Ishikawa (cell line): ENCODE results near the gene PACSIN2.

Source experiments
- CEBPB ChIP-seq: IDR thresholded peaks from 2 replicates; pipeline ENCODE4 v1.6.1; 2012
- CREB1 ChIP-seq: IDR thresholded peaks from 2 replicates; pipeline ENCODE4 v1.6.1; 2012; ENCODE audit warnings: low read depth
- EGR1 ChIP-seq: IDR thresholded peaks from 2 replicates; pipeline ENCODE4 v1.6.1; 2012
- EP300 ChIP-seq: IDR thresholded peaks from 2 replicates; pipeline ENCODE4 v1.6.1; 2012; ENCODE audit warnings: borderline replicate concordance
- FOXM1 ChIP-seq: IDR thresholded peaks from 2 replicates; pipeline ENCODE4 v1.6.1; 2012; ENCODE audit warnings: low read depth, borderline replicate concordance
- NFIC ChIP-seq: IDR thresholded peaks from 2 replicates; pipeline ENCODE4 v1.6.1; 2012
- RAD21 ChIP-seq: IDR thresholded peaks from 2 replicates; pipeline ENCODE4 v1.6.1; 2012; ENCODE audit warnings: low read depth
- REST ChIP-seq: IDR thresholded peaks from 2 replicates; pipeline ENCODE4 v1.6.1; 2012; ENCODE audit warnings: low read depth, mild to moderate bottlenecking
- TAF1 ChIP-seq: IDR thresholded peaks from 2 replicates; pipeline ENCODE4 v1.6.1; 2012; ENCODE audit warnings: low read depth, mild to moderate bottlenecking
- TCF12 ChIP-seq: IDR thresholded peaks from 2 replicates; pipeline ENCODE4 v1.6.1; 2012; ENCODE audit warnings: low read depth
- TEAD4 ChIP-seq: IDR thresholded peaks from 2 replicates; pipeline ENCODE4 v1.6.1; 2012
- USF1 ChIP-seq: IDR thresholded peaks from 2 replicates; pipeline ENCODE4 v1.6.1; 2012
- YY1 ChIP-seq: IDR thresholded peaks from 2 replicates; pipeline ENCODE4 v1.6.1; 2012; ENCODE audit warnings: low read depth
- ZBTB7A ChIP-seq: IDR thresholded peaks from 2 replicates; pipeline ENCODE4 v1.6.1; 2012; ENCODE audit warnings: low read depth
- TF ChIP-seq, protein P1 (sequence below): IDR thresholded peaks from 2 replicates; pipeline ENCODE4 v1.6.1; 2012

The PACSIN2 gene

GRCh38 chr22:42969348-42969975 lies 45.5 kb downstream of the PACSIN2 start:
- TF ChIP-seq TCF12 (no peak), EGR1 (no peak), ZBTB7A (no peak), CREB1 (no peak), CEBPB (no peak), EP300 (no peak), TAF1 (no peak), FOXM1 (no peak), RAD21 (no peak), USF1 (no peak), YY1 (no peak), TEAD4 (no peak), NFIC (no peak), REST (no peak)
- TF ChIP-seq, protein P1, sequence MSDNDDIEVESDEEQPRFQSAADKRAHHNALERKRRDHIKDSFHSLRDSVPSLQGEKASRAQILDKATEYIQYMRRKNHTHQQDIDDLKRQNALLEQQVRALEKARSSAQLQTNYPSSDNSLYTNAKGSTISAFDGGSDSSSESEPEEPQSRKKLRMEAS = no peak

DNA sequence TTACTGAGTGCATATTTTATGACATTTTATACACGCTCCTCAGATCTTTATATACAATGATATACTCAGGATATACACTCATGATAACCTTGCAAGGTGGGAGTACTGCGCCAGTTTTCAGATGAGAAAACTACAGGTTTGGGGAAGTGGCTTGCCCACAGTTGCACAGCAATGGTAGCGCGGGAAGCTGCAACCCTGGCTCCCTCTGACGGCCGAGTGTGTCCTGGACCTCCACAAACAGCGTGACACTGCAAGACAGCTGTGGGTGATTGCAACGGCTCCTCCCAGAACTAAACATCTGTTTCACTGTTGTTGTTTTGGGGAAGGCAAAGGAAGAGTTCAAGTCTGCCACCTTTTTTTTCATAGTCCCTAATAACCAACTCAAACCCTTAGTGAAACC lies 47.0 kb downstream of the PACSIN2 start:
- no peak for TF ChIP-seq REST
- no peak for TF ChIP-seq YY1
- TF ChIP-seq ZBTB7A = no peak
- TF ChIP-seq TAF1 = no peak
- no peak for TF ChIP-seq EP300
- TF ChIP-seq CREB1 = no peak
- TF ChIP-seq TEAD4 = no peak
- TF ChIP-seq FOXM1 = no peak
- no peak for TF ChIP-seq CEBPB

- TF ChIP-seq TCF12 (no peak), CEBPB (no peak)
Measured at GRCh38 chr22:42967005-42967404, 47.9 kb downstream of the PACSIN2 start.

GRCh38 chr22:42966497-42966896 lies 48.5 kb downstream of the PACSIN2 start:
- TF ChIP-seq EGR1 (no peak), FOXM1 (no peak), USF1 (no peak), CREB1 (no peak), CEBPB (no peak), REST (no peak), YY1 (no peak), NFIC (no peak), EP300 (no peak), RAD21 (no peak), ZBTB7A (no peak), TEAD4 (no peak)
- TF ChIP-seq, protein P1 = no peak
